ENCODE results near the gene RALA. TPM values are rescaled to one million over a fixed set of nuclear protein-coding genes. Genes with fewer than 3 reads are reported as not detected.

Gene RALA
- total RNA-seq, 1 experiment from 2014 or later = 41.7 TPM

DNA sequence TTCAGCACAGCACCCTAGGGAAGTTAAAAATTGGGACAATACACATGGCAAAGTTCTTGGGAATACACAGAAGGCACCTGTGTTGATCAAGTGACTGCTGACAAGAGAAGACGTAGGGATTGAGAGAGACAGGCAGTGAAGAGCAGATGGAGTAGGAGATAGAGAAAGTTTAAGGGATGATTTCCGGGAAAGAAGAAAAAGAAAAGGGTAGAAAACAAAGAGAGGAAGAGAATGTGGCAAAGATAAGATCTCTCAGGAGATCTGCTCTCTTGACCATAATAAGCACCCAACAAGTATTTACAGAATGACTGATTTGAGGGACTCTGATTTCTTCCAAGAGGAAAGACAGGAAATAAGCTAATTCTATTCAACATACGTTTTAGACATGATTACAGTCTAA is 15.1 kb upstream of the RALA start:
- Mint-ChIP-seq H3K36me3 (ENCODE audit: insufficient read depth, unreplicated experiment) (no peaks in the 10 kb centered on the region), H3K9me3 (ENCODE audit: unreplicated experiment) (no peaks in the 10 kb centered on the region), H3K27me3 (ENCODE audit: insufficient read depth, unreplicated experiment) (no peaks in the 10 kb centered on the region), H3K4me3 (ENCODE audit: unreplicated experiment) (no peak overlapping the region), H3K27ac (ENCODE audit: unreplicated experiment) (no peak overlapping the region), H3K4me1 (ENCODE audit: low read depth, unreplicated experiment) (peaks cover 7% of the 10 kb centered on the region)
- no TSS peak for BruUV-seq (replicated peaks)
- intact Hi-C loops (cut with micrococcal nuclease; ENCODE audit: unreplicated experiment) = no loop called here
- no peaks in the 10 kb centered on the region for H3K4me1 ChIP-seq
- TF ChIP-seq, protein P1, sequence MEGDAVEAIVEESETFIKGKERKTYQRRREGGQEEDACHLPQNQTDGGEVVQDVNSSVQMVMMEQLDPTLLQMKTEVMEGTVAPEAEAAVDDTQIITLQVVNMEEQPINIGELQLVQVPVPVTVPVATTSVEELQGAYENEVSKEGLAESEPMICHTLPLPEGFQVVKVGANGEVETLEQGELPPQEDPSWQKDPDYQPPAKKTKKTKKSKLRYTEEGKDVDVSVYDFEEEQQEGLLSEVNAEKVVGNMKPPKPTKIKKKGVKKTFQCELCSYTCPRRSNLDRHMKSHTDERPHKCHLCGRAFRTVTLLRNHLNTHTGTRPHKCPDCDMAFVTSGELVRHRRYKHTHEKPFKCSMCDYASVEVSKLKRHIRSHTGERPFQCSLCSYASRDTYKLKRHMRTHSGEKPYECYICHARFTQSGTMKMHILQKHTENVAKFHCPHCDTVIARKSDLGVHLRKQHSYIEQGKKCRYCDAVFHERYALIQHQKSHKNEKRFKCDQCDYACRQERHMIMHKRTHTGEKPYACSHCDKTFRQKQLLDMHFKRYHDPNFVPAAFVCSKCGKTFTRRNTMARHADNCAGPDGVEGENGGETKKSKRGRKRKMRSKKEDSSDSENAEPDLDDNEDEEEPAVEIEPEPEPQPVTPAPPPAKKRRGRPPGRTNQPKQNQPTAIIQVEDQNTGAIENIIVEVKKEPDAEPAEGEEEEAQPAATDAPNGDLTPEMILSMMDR (IDR thresholded peaks at IDR 0.05; ENCODE audit: insufficient read depth in 1 of 2, low read depth in 1 of 2, low read length in 1 of 2, severe bottlenecking in 1 of 2, unreplicated experiment in 1 of 2) = no peak
- H3K36me3 ChIP-seq (ENCODE audit: control insufficient read depth, insufficient read depth, low read length) = no peaks in the 10 kb centered on the region
- ChIA-PET POLR2A (no interaction called here), CTCF (no interaction called here)
- H3K4me3 ChIP-seq (ENCODE audit: low read depth, low read length) = no peak overlapping the region
- H3K9me3 ChIP-seq = no peaks in the 10 kb centered on the region
- no peak for DNase-seq
- H3K27me3 ChIP-seq (replicated peaks; ENCODE audit: control insufficient read depth, insufficient read depth, low read length) = no peaks in the 10 kb centered on the region; the same call in 1 of the 2 replicates

DNA sequence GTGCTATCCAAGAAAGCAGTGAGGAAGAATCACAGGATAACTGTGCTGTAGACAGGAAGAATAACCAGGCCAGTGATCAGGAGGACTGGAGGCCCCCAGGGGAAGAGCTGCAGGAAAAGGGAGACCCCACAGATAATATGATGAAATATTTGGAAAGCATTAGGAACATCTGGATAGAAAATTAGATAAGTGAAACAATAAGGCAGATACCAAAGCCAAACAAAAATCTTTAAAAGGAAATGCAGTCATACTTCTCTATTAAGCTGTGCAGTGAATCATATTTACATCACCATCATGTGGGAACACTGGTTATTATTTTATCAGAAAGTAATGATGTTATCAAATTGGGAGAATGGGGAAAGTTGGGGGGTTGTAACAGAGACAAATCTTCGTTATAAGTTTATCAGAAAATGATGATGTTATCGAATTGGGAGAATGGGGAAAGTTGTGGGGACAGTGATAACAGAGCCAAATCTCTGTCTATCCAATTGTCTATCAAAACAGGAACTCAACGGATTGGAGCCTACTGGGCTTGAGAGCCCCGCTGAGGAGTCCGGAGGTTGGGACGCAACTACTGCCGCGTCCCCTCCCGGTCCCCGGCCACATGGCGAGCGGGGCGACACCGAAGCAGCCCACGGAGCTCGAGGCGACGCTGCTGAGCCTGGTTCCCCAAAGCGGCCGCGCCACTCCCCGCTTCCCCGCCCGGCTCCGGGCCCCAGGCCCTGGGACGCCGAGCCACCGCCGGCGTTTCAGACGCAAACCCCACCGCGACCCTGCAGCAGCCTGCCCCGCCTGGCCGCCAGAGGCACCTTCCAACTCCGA is 14.0 kb upstream of the RALA start:
- H3K9me3 ChIP-seq = no peaks in the 10 kb centered on the region
- H3K27me3 Mint-ChIP-seq (ENCODE audit: insufficient read depth, unreplicated experiment) = no peaks in the 10 kb centered on the region
- H3K4me3 Mint-ChIP-seq (ENCODE audit: unreplicated experiment) = no peak overlapping the region
- no TSS peak for BruUV-seq (replicated peaks)
- DNase-seq = no peak
- intact Hi-C loops (cut with micrococcal nuclease; ENCODE audit: unreplicated experiment) = no loop called here
- no peaks in the 10 kb centered on the region for H3K4me1 ChIP-seq
- CTCF ChIA-PET = no interaction called here
- H3K27ac Mint-ChIP-seq (ENCODE audit: unreplicated experiment) = no peak overlapping the region
- TF ChIP-seq, protein P1 (IDR thresholded peaks at IDR 0.05; ENCODE audit: insufficient read depth in 1 of 2, low read depth in 1 of 2, low read length in 1 of 2, severe bottlenecking in 1 of 2, unreplicated experiment in 1 of 2) = no peak
- H3K27me3 ChIP-seq (replicated peaks; ENCODE audit: control insufficient read depth, insufficient read depth, low read length) = no peaks in the 10 kb centered on the region; the same call in 1 of the 2 replicates
- H3K4me3 ChIP-seq (ENCODE audit: low read depth, low read length) = no peak overlapping the region
- H3K36me3 ChIP-seq (ENCODE audit: control insufficient read depth, insufficient read depth, low read length) = no peaks in the 10 kb centered on the region
- H3K9me3 Mint-ChIP-seq (ENCODE audit: unreplicated experiment) = no peaks in the 10 kb centered on the region
- POLR2A ChIA-PET = no interaction called here
- peaks cover 7% of the 10 kb centered on the region for H3K4me1 Mint-ChIP-seq (ENCODE audit: low read depth, unreplicated experiment)
- H3K36me3 Mint-ChIP-seq (ENCODE audit: insufficient read depth, unreplicated experiment) = no peaks in the 10 kb centered on the region

DNA sequence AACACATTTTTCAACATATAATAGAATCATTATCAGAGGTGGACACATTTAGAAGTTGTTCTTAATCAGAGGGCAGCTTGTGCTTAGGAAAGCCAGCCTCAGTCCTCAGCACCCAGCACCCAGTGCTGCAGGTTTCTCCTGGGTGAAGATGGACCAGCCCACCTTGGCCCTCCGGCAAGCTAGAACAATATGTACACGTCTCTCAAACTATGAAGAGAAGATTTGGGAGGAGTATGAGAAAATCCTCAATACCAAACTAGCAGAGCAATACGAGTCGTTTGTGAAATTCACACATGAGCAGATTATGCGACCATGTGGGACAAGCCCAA is 13.5 kb upstream of the RALA start:
- intact Hi-C loops (cut with micrococcal nuclease; ENCODE audit: unreplicated experiment) = no loop called here
- ChIA-PET CTCF (no interaction called here), POLR2A (no interaction called here)
- Mint-ChIP-seq H3K27ac (ENCODE audit: unreplicated experiment) (no peak overlapping the region), H3K9me3 (ENCODE audit: unreplicated experiment) (no peaks in the 10 kb centered on the region), H3K4me1 (ENCODE audit: low read depth, unreplicated experiment) (peaks cover 7% of the 10 kb centered on the region), H3K27me3 (ENCODE audit: insufficient read depth, unreplicated experiment) (no peaks in the 10 kb centered on the region), H3K36me3 (ENCODE audit: insufficient read depth, unreplicated experiment) (no peaks in the 10 kb centered on the region), H3K4me3 (ENCODE audit: unreplicated experiment) (no peak overlapping the region)
- H3K36me3 ChIP-seq (ENCODE audit: control insufficient read depth, insufficient read depth, low read length) = no peaks in the 10 kb centered on the region
- DNase-seq = no peak
- H3K27me3 ChIP-seq (replicated peaks; ENCODE audit: control insufficient read depth, insufficient read depth, low read length) = no peaks in the 10 kb centered on the region; the same call in 1 of the 2 replicates
- no peaks in the 10 kb centered on the region for H3K9me3 ChIP-seq
- no peak overlapping the region for H3K4me3 ChIP-seq (ENCODE audit: low read depth, low read length)
- TF ChIP-seq, protein P1 (IDR thresholded peaks at IDR 0.05; ENCODE audit: insufficient read depth in 1 of 2, low read depth in 1 of 2, low read length in 1 of 2, severe bottlenecking in 1 of 2, unreplicated experiment in 1 of 2) = no peak
- H3K4me1 ChIP-seq = no peaks in the 10 kb centered on the region
- BruUV-seq (replicated peaks) = no TSS peak

All from Caco-2 (cell line).